Measurements from ENCODE around the gene CENPV.
"Not testable (repeated sequence)": the region's sequence is repeated elsewhere in the genome, so short reads cannot be mapped to it uniquely, and the experiment has no call there.

CENPV gene

GRCh38 chr17:16353317-16354174 is at the start of gene CENPV:
TSS of gene CENPV (minus strand) at chr17:16353469. CDS start at chr17:16353436, 33 bp downstream.
- peak; percentile 27 for DNase-seq (ENCODE audit: low spot score)

- no peak for DNase-seq (ENCODE audit: low spot score)
Observed at GRCh38 chr17:16398270-16399267, 45.3 kb upstream of the CENPV start.

- not testable (repeated sequence) for DNase-seq (ENCODE audit: low spot score)
Observed at GRCh38 chr17:16396693-16397092, 43.4 kb upstream of the CENPV start.

GRCh38 chr17:16395887-16396286 is 42.6 kb upstream of the CENPV start:
- DNase-seq (ENCODE audit: low spot score), result peak; percentile 81

- DNase-seq (ENCODE audit: low spot score), result not testable (repeated sequence)
Observed at GRCh38 chr17:16392491-16392890, 39.2 kb upstream of the CENPV start.

- DNase-seq (ENCODE audit: low spot score), result no peak
Observed at GRCh38 chr17:16391451-16391850, 38.2 kb upstream of the CENPV start.

GRCh38 chr17:16386126-16386507 is 32.8 kb upstream of the CENPV start:
- not testable (repeated sequence) for DNase-seq (ENCODE audit: low spot score)

- no peak for DNase-seq (ENCODE audit: low spot score)
Observed at GRCh38 chr17:16384557-16384956, 31.3 kb upstream of the CENPV start.

GRCh38 chr17:16383772-16384287 is 30.6 kb upstream of the CENPV start:
- DNase-seq (ENCODE audit: low spot score), result no peak

GRCh38 chr17:16383216-16383615 is 29.9 kb upstream of the CENPV start:
- no peak for DNase-seq (ENCODE audit: low spot score)

GRCh38 chr17:16381496-16381820 is 28.2 kb upstream of the CENPV start:
- no peak for DNase-seq (ENCODE audit: low spot score)

- peak; percentile 94 for DNase-seq (ENCODE audit: low spot score)
Observed at GRCh38 chr17:16380640-16381495, 27.6 kb upstream of the CENPV start, which contains the start of gene UBB. TSS of gene UBB (plus strand) at chr17:16381091. CDS start at chr17:16381908, 817 bp downstream.

- DNase-seq (ENCODE audit: low spot score), result no peak
Observed at GRCh38 chr17:16379654-16380053, 26.4 kb upstream of the CENPV start.

- DNase-seq (ENCODE audit: low spot score), result no peak
Observed at GRCh38 chr17:16378636-16379282, 25.5 kb upstream of the CENPV start.

GRCh38 chr17:16377941-16378341 is 24.7 kb upstream of the CENPV start:
- no peak for DNase-seq (ENCODE audit: low spot score)

- no peak for DNase-seq (ENCODE audit: low spot score)
Observed at GRCh38 chr17:16374146-16374938, 21.1 kb upstream of the CENPV start.

- DNase-seq (ENCODE audit: low spot score), result no peak
Observed at GRCh38 chr17:16371742-16372141, 18.5 kb upstream of the CENPV start.

GRCh38 chr17:16364625-16365024 is 11.4 kb upstream of the CENPV start:
- no peak for DNase-seq (ENCODE audit: low spot score)

GRCh38 chr17:16363749-16364536 is 10.7 kb upstream of the CENPV start:
- DNase-seq (ENCODE audit: low spot score), result peak; percentile 85
